Measurements from ENCODE around the gene GYG1.

DNA sequence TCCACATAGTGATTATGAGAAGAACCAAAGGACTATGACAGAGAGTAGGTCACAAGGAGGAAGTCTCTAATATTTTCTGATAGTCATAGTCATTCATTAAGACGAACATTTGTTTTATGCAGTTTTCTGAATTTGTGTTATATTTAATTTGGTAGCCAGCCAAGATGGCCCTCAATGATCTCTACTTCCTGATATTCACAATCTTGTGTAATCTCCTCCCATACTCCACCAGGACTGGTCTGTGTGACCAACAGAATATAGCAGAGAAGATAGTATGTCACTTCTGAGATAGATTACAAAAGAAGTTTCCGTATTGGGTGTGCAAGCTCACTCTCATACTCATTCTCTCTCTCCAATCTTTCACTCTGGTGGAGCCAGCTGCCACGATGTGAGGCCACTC is 64.2 kb downstream of the GYG1 start:
- TF ChIP-seq, protein P1, sequence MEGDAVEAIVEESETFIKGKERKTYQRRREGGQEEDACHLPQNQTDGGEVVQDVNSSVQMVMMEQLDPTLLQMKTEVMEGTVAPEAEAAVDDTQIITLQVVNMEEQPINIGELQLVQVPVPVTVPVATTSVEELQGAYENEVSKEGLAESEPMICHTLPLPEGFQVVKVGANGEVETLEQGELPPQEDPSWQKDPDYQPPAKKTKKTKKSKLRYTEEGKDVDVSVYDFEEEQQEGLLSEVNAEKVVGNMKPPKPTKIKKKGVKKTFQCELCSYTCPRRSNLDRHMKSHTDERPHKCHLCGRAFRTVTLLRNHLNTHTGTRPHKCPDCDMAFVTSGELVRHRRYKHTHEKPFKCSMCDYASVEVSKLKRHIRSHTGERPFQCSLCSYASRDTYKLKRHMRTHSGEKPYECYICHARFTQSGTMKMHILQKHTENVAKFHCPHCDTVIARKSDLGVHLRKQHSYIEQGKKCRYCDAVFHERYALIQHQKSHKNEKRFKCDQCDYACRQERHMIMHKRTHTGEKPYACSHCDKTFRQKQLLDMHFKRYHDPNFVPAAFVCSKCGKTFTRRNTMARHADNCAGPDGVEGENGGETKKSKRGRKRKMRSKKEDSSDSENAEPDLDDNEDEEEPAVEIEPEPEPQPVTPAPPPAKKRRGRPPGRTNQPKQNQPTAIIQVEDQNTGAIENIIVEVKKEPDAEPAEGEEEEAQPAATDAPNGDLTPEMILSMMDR (IDR thresholded peaks at IDR 0.05) = no peak
- no peak for TF ChIP-seq POLR2A (IDR thresholded peaks at IDR 0.05)
